Activated naive CD8-positive, alpha-beta T cell treated with anti-CD3 and anti-CD28 coated beads for 36 hours (primary cell): ENCODE data around the gene STK33. TPM values are rescaled to one million over a fixed set of nuclear protein-coding genes. Genes with fewer than 3 reads are reported as not detected.

Source experiments
- total RNA-seq, 2 experiments: library from RNA; stranded (reverse); gene quantifications; one replicate each; pipeline ENCODE4 v1.2.3, GENCODE V29; 2021

Gene STK33
- total RNA-seq, 2 experiments from 2014 or later = 3.8 to 5.2 TPM

Other genes with a start within 250 kb of the STK33 start
- 10 to 100 TPM; 22.2 to 23.0 TPM for gene TRIM66, start 88.4 kb upstream of the STK33 start, total RNA-seq
- gene RPL27A, start 88.6 kb upstream of the STK33 start, total RNA-seq = 1,000 to 10,000 TPM; 1,128 to 1,154 TPM